Calu3 (cell line): ENCODE measurements around the gene LRRC59. TPM values are rescaled to one million over a fixed set of nuclear protein-coding genes. Genes with fewer than 3 reads are reported as not detected.

Source experiments
- BruUV-seq: library from RNA; stranded (reverse); fragments of 400-500 nt; replicated peaks from 2 replicates; lab custom pipeline; 2021; lab: Mats Ljungman, UMichigan
- CTCF ChIA-PET: fragments of 300-600 bp; sonication (Branson Sonifier 250); formaldehyde crosslinking; loops from one replicate; lab custom pipeline; 2022; ENCODE audit warnings: antibody characterized with exemption; lab: Charles Lee
- DNase-seq: peaks from one replicate; pipeline ENCODE4 v3.0.0; 2022
- H3K27ac Mint-ChIP-seq: one replicate; pipeline ENCODE4 v1.8.0; 2022; ENCODE audit warnings: mixed read lengths; ENCODE audit not compliant: unreplicated experiment
- H3K27me3 Mint-ChIP-seq: one replicate; pipeline ENCODE4 v1.8.0; 2022; ENCODE audit warnings: mixed read lengths; ENCODE audit not compliant: unreplicated experiment
- H3K36me3 Mint-ChIP-seq: one replicate; pipeline ENCODE4 v1.8.0; 2022; ENCODE audit warnings: mild to moderate bottlenecking, moderate library complexity, mixed read lengths; ENCODE audit not compliant: insufficient read depth, unreplicated experiment
- H3K4me1 Mint-ChIP-seq: one replicate; pipeline ENCODE4 v1.8.0; 2022; ENCODE audit warnings: mild to moderate bottlenecking, low read depth, mixed read lengths; ENCODE audit not compliant: unreplicated experiment
- H3K4me3 Mint-ChIP-seq: one replicate; pipeline ENCODE4 v1.8.0; 2022; ENCODE audit warnings: mild to moderate bottlenecking, low read depth, moderate library complexity, mixed read lengths; ENCODE audit not compliant: unreplicated experiment
- H3K9me3 Mint-ChIP-seq: one replicate; pipeline ENCODE4 v1.8.0; 2022; ENCODE audit warnings: low read depth, mixed read lengths; ENCODE audit not compliant: unreplicated experiment
- CTCF ChIP-seq: fragments of 200-600 bp; IDR thresholded peaks from one replicate; pipeline ENCODE4 v1.8.0; 2022; ENCODE audit warnings: antibody characterized with exemption; ENCODE audit not compliant: unreplicated experiment
- intact Hi-C: fragments of 100-400 bp; cut with micrococcal nuclease; formaldehyde crosslinking; loops from one replicate; pipeline ENCODE4 v1.10.0; 2022; ENCODE audit not compliant: unreplicated experiment
- total RNA-seq: library from RNA; stranded (reverse); gene quantifications from 2 replicates; pipeline ENCODE4 v1.2.3, GENCODE V29; 2022

The LRRC59 gene
- total RNA-seq, 1 experiment from 2014 or later = 212 TPM

- Mint-ChIP-seq H3K36me3 (peaks cover 51% of the 10 kb centered on the region), H3K4me1 (no peaks in the 10 kb centered on the region), H3K9me3 (no peaks in the 10 kb centered on the region), H3K27ac (no peak overlapping the region), H3K27me3 (no peaks in the 10 kb centered on the region), H3K4me3 (no peak overlapping the region)
- TF ChIP-seq CTCF = no peak
- intact Hi-C loops = no loop called here
- DNase-seq = no peak
- CTCF ChIA-PET = interaction anchor here (0.6 kb wide), 1 partner anchor 16 kb away, joined by 3 read pairs; no protein-coding TSS in a partner anchor
- BruUV-seq = no TSS peak
Observed at GRCh38 chr17:50356418-50356817, 40.9 kb downstream of the LRRC59 start.

GRCh38 chr17:50355701-50356341 lies 41.5 kb downstream of the LRRC59 start:
- no peaks in the 10 kb centered on the region for H3K9me3 Mint-ChIP-seq
- H3K4me1 Mint-ChIP-seq = no peaks in the 10 kb centered on the region
- H3K27ac Mint-ChIP-seq = no peak overlapping the region
- no peak for TF ChIP-seq CTCF
- H3K4me3 Mint-ChIP-seq = no peak overlapping the region
- H3K27me3 Mint-ChIP-seq = no peaks in the 10 kb centered on the region
- intact Hi-C loops = no loop called here
- TSS peak; percentile 8 for BruUV-seq
- H3K36me3 Mint-ChIP-seq = peaks cover 48% of the 10 kb centered on the region
- CTCF ChIA-PET = interaction anchor here (0.5 to 0.6 kb wide), 2 partner anchors 17 to 156 kb away, joined by 3 to 4 read pairs; no protein-coding TSS in a partner anchor
- DNase-seq = no peak

- Mint-ChIP-seq H3K4me1 (no peaks in the 10 kb centered on the region), H3K27me3 (no peaks in the 10 kb centered on the region), H3K4me3 (no peak overlapping the region), H3K36me3 (peaks cover 44% of the 10 kb centered on the region), H3K9me3 (no peaks in the 10 kb centered on the region), H3K27ac (no peak overlapping the region)
- CTCF ChIA-PET = interaction anchor here (0.5 kb wide), 1 partner anchor 156 kb away, joined by 4 read pairs; no protein-coding TSS in a partner anchor
- no peak for DNase-seq
- no TSS peak for BruUV-seq
- TF ChIP-seq CTCF = no peak
- intact Hi-C loops = no loop called here
Observed at GRCh38 chr17:50355336-50355700, 42.0 kb downstream of the LRRC59 start.

GRCh38 chr17:50354776-50355175 lies 42.5 kb downstream of the LRRC59 start:
- H3K4me3 Mint-ChIP-seq = no peak overlapping the region
- no peak for DNase-seq
- no peak overlapping the region for H3K27ac Mint-ChIP-seq
- peaks cover 44% of the 10 kb centered on the region for H3K36me3 Mint-ChIP-seq
- no peaks in the 10 kb centered on the region for H3K9me3 Mint-ChIP-seq
- no peak for TF ChIP-seq CTCF
- H3K4me1 Mint-ChIP-seq = no peaks in the 10 kb centered on the region
- no TSS peak for BruUV-seq
- CTCF ChIA-PET = no interaction called here
- no peaks in the 10 kb centered on the region for H3K27me3 Mint-ChIP-seq
- intact Hi-C loops = no loop called here
